ENCODE measurements around the gene SDK1. TPM values are rescaled to one million over a fixed set of nuclear protein-coding genes. Genes with fewer than 3 reads are reported as not detected.

The SDK1 gene
- total and polyA plus RNA-seq, 2 experiments from 2014 or later, result 2.1 to 10.0 TPM

- Mint-ChIP-seq H3K27ac (no peak overlapping the region), H3K27me3 (ENCODE audit: insufficient read depth, low read depth, poor library complexity) (no peaks in the 10 kb centered on the region), H3K36me3 (ENCODE audit: low read depth) (peaks cover 19% of the 10 kb centered on the region), H3K4me3 (no peak overlapping the region), H3K4me1 (no peaks in the 10 kb centered on the region), H3K9me3 (peaks cover 18% of the 10 kb centered on the region)
- Histone ChIP-seq H4K20me1 (replicated peaks; ENCODE audit: insufficient read depth) (no peaks in the 10 kb centered on the region), H3K4me3 (no peak overlapping the region), H3F3A (replicated peaks; ENCODE audit: low read depth) (no peaks in the 10 kb centered on the region), H3K9me2 (ENCODE audit: insufficient read depth) (no peaks in the 10 kb centered on the region), H3K27ac (ENCODE audit: low read depth) (no peak overlapping the region), H3K79me2 (replicated peaks; ENCODE audit: insufficient read depth) (no peaks in the 10 kb centered on the region), H2AFZ (no peak overlapping the region), H3K4me2 (no peak overlapping the region), H3K36me3 (ENCODE audit: insufficient read depth) (peaks cover 10% of the 10 kb centered on the region), H3K4me1 (ENCODE audit: insufficient read depth) (no peaks in the 10 kb centered on the region), H3K27me3 (ENCODE audit: insufficient read depth) (no peaks in the 10 kb centered on the region)
- ATAC-seq, result no peak
- TF ChIP-seq ETS1 (IDR thresholded peaks at IDR 0.05) (no peak), ZNF114 (CRISPR knock-in tag; IDR thresholded peaks at IDR 0.05) (no peak), EZH2 (IDR thresholded peaks at IDR 0.05; ENCODE audit: low read depth, unreplicated experiment) (no peak), POLR2AphosphoS5 (IDR thresholded peaks at IDR 0.05; ENCODE audit: low read depth) (no peak), ZNF331 (CRISPR knock-in tag; IDR thresholded peaks at IDR 0.05; ENCODE audit: low read depth) (no peak), NANOG (IDR thresholded peaks at IDR 0.05; ENCODE audit: borderline replicate concordance) (no peak)
- no peak for DNase-seq (ENCODE audit: low spot score)
These were observed 333.3 kb downstream of the SDK1 start for GRCh38 chr7:3634396-3634795.

GRCh38 chr7:3636131-3636860 is 335.2 kb downstream of the SDK1 start:
- Histone ChIP-seq H2AFZ (no peak overlapping the region), H3F3A (replicated peaks; ENCODE audit: low read depth) (no peaks in the 10 kb centered on the region), H3K27me3 (ENCODE audit: insufficient read depth) (no peaks in the 10 kb centered on the region), H3K4me1 (ENCODE audit: insufficient read depth) (no peaks in the 10 kb centered on the region), H4K20me1 (replicated peaks; ENCODE audit: insufficient read depth) (no peaks in the 10 kb centered on the region), H3K36me3 (ENCODE audit: insufficient read depth) (no peaks in the 10 kb centered on the region), H3K27ac (ENCODE audit: low read depth) (no peak overlapping the region), H3K9me2 (ENCODE audit: insufficient read depth) (no peaks in the 10 kb centered on the region), H3K4me3 (no peak overlapping the region), H3K79me2 (replicated peaks; ENCODE audit: insufficient read depth) (no peaks in the 10 kb centered on the region), H3K4me2 (no peak overlapping the region)
- no peaks in the 10 kb centered on the region for H3K4me1 Mint-ChIP-seq
- ATAC-seq (no peak), DNase-seq (ENCODE audit: low spot score) (no peak)
- H3K27me3 Mint-ChIP-seq (ENCODE audit: insufficient read depth, low read depth, poor library complexity), result peaks cover 2% of the 10 kb centered on the region
- H3K27ac Mint-ChIP-seq, result no peak overlapping the region
- H3K9me3 Mint-ChIP-seq, result peaks cover 3% of the 10 kb centered on the region
- H3K4me3 Mint-ChIP-seq, result no peak overlapping the region
- peaks cover 2% of the 10 kb centered on the region; the same call in 2 of the 3 replicates for H3K36me3 Mint-ChIP-seq (ENCODE audit: low read depth)
- TF ChIP-seq ZNF462 (CRISPR knock-in tag; IDR thresholded peaks at IDR 0.05) (no peak), POLR2AphosphoS5 (IDR thresholded peaks at IDR 0.05; ENCODE audit: low read depth) (no peak), NANOG (IDR thresholded peaks at IDR 0.05; ENCODE audit: borderline replicate concordance) (no peak), REST (IDR thresholded peaks at IDR 0.05; ENCODE audit: unreplicated experiment) (no peak), ZNF114 (CRISPR knock-in tag; IDR thresholded peaks at IDR 0.05) (no peak), CREB1 (CRISPR knock-in tag; IDR thresholded peaks at IDR 0.05; ENCODE audit: low read depth) (no peak), JUNB (IDR thresholded peaks at IDR 0.05; ENCODE audit: unreplicated experiment) (no peak)

Data from GM23338 (cell line).